Esophagus squamous epithelium (tissue), 5 donors: ENCODE results near the gene PLTP. TPM values are rescaled to one million over a fixed set of nuclear protein-coding genes. Genes with fewer than 3 reads are reported as not detected.

Experiments used
- DNase-seq: peaks from one replicate; lab custom pipeline; 2025; lab: John Stamatoyannopoulos, UW
- H3K27ac ChIP-seq, 4 donors: fragments of 200-600 bp; sonication (generic); one replicate each; pipeline ENCODE4 v1.5.1; 2016 to 2019; ENCODE audit warnings: mild to moderate bottlenecking in 1 of 4
- H3K27me3 ChIP-seq, 4 donors: fragments of 200-600 bp; sonication (generic); 1 replicate in 3 of 4; 2 replicates in 1 of 4; pipeline versions ENCODE4 v1.5.1 to v1.6.0; 2017 to 2021; ENCODE audit warnings: antibody characterized with exemption in 1 of 4
- H3K36me3 ChIP-seq, 3 donors: fragments of 200-600 bp; sonication (generic); one replicate each; pipeline ENCODE4 v1.5.1; 2016 to 2019
- H3K4me1 ChIP-seq, 3 donors: fragments of 200-600 bp; sonication (generic); one replicate each; pipeline ENCODE4 v1.5.1; 2017 to 2019
- H3K4me3 ChIP-seq, 4 donors: fragments of 200-600 bp; sonication (generic); 1 replicate in 3 of 4; 2 replicates in 1 of 4; pipeline ENCODE4 v1.5.1; 2016 to 2019; ENCODE audit warnings: mild to moderate bottlenecking in 2 of 4, moderate library complexity in 1 of 4
- H3K9me3 ChIP-seq, 3 donors: fragments of 200-600 bp; sonication (generic); one replicate each; pipeline ENCODE4 v1.5.1; 2016 to 2019
- CTCF ChIP-seq, 6 experiments: fragments of 450-650 bp in 4 of 6; fragments of 200-600 bp in 2 of 6; sonication (generic) in 2 of 6; IDR thresholded peaks; one replicate each; pipeline ENCODE4 v1.5.1; 2016 to 2019; ENCODE audit warnings: antibody characterized with exemption in 6 of 6, mild to moderate bottlenecking in 4 of 6, moderate library complexity in 4 of 6
- POLR2A ChIP-seq, 4 donors: fragments of 450-650 bp; IDR thresholded peaks; one replicate each; pipeline ENCODE4 v1.6.1; 2017; ENCODE audit warnings: antibody characterized with exemption in 4 of 4, mild to moderate bottlenecking in 4 of 4, moderate library complexity in 3 of 4
- WGBS, 2 donors: methylation state at CpG; one replicate each; pipeline ENCODE4 v1.1.5; 2018; 5-methylcytosine and 5-hydroxymethylcytosine counted together
- intact Hi-C: fragments of 100-400 bp; cut with DNase I; formaldehyde crosslinking; loops from one replicate; pipeline ENCODE4 v1.15.0; 2022
- total RNA-seq, 4 donors: library from RNA; depleted of rRNA; stranded (reverse); fragments of >200 nt; gene quantifications; one replicate each; pipeline ENCODE4 v1.1.0, GENCODE V29; 2016
- donor health status: DM: yes; HTN: yes; CAD: no.

The PLTP gene
- total RNA-seq, 4 donors from 2014 or later: 5.9 to 248 (median 92.6) TPM

DNA sequence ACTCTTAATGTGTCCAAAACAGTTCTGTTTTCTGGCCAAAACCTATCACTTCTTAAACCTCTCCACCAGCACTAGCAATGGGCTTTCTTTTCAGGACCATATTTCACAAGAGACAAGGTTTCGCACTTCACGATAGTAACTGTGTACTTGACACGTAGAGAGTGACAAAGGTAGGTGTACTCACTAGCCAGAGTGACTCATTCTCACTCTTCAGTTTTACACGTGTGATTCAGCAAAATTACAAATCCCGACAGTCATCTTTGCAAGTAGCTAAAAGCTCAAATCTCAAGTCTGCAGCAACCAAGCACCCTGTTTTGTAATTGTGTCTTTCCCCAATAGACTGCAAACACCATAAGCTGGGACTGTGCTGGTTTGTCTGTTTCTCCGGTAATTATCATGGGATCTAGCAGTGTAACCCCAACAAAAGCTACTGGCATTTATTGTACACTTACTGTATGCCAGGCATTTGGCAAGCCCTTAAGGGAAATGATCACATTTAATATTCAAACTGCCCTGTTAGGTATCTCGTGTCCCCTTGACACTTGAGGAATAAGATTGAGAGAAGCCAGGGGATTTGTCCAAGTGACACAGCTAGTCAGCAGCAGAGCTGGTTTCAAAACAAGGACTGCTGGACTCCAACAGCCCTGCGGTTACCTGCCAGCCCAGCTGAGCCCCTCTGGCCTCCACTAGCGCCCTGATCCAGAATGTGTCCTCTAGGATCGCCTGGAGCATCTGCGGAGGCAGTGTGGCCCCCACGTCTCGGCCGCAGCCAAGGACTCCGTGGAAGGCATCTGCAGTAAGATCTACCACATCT lies 32.4 kb upstream of the PLTP start:
- DNase-seq: no peak
- Histone ChIP-seq H3K27me3 (no peaks in the 10 kb centered on the region), H3K4me3 (no peak overlapping the region), H3K4me1 (peaks cover 22 to 75% (median 33%) of the 10 kb centered on the region in 3 donors), H3K36me3 (peaks cover 60 to 100% (median 64%) of the 10 kb centered on the region in 3 donors), H3K9me3 (no peaks in the 10 kb centered on the region), H3K27ac (peak overlapping the region; percentile 59 to 84 (median 74))
- TF ChIP-seq POLR2A (IDR thresholded peaks at IDR 0.05) (no peak), CTCF (IDR thresholded peaks at IDR 0.05) (no peak)
- 41 to 57% methylated on average over 7 to 11 of the region's 15 CpGs for WGBS, 2 donors
- intact Hi-C loops: loop anchor here (10.0 kb wide), 1 partner anchor 50 kb away; the partner anchor contains the start of genes CTSA and NEURL2

DNA sequence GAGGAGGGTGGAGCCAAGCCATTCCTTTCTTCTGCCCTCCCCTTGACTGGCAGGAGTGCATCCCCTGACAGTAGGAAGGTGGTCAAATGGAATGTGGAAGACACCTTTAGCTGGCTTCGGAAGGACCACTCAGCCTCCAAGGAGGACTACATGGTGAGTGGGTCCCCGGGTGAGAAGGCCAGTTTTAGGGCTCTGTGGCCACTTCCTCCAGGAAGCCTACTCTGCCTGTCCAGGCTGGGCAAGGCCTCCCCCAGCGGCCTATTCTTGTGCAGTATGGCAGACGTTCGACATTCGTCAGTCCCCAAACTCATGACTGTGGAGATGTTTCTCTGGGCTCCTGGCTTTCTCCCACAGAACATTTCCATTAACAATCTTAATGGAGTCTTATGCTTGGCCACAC lies 31.7 kb upstream of the PLTP start:
- peaks cover 60 to 100% (median 69%) of the 10 kb centered on the region in 3 donors for H3K36me3 ChIP-seq
- DNase-seq: no peak
- TF ChIP-seq CTCF (IDR thresholded peaks at IDR 0.05) (no peak), POLR2A (IDR thresholded peaks at IDR 0.05) (no peak)
- no peaks in the 10 kb centered on the region for H3K27me3 ChIP-seq
- intact Hi-C loops: loop anchor here (10.0 kb wide), 1 partner anchor 49 kb away; the partner anchor contains the start of genes CTSA and NEURL2
- H3K4me3 ChIP-seq: no peak overlapping the region
- H3K27ac ChIP-seq: peak overlapping the region; percentile 59 to 84 (median 74)
- H3K4me1 ChIP-seq: peaks cover 22 to 76% (median 31%) of the 10 kb centered on the region in 3 donors
- H3K9me3 ChIP-seq: no peaks in the 10 kb centered on the region
- WGBS, 2 donors: 84 to 97% methylated on average over 3 to 6 of the region's 6 CpGs

GRCh38 chr20:45940469-45940868 lies 28.5 kb upstream of the PLTP start:
- TF ChIP-seq POLR2A (IDR thresholded peaks at IDR 0.05): no peak
- Histone ChIP-seq H3K9me3 (no peaks in the 10 kb centered on the region), H3K27ac (no peak overlapping the region), H3K36me3 (peaks cover 48 to 88% (median 68%) of the 10 kb centered on the region in 3 donors), H3K4me1 (peaks cover 16 to 72% (median 16%) of the 10 kb centered on the region in 3 donors), H3K27me3 (no peaks in the 10 kb centered on the region), H3K4me3 (no peak overlapping the region)
- WGBS, 2 donors: 83 to 94% methylated on average over 1 to 8 of the region's 13 CpGs
- DNase-seq: no peak
- intact Hi-C loops: loop anchor here (10.0 kb wide), 1 partner anchor 46 kb away; the partner anchor contains the start of genes CTSA and NEURL2

DNA sequence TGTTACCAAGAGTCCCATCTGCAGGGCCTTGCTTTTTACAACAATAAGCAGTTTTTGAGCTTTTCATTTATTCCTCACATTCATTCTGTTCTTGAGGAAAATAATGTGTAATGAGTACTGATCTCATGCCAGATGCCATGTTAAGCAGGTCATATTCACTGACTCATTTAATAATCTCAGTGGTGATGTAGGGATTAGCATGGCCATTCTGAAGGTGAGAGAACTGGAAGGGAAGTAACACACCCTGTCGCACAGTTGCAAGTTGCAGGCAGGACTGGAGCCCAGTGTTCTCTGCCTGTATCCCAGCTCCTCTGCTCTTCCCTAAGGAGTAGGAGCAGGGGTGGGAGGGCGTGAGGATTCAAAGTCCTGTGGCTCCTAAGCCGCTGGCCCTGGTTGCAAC lies 28.1 kb upstream of the PLTP start:
- DNase-seq: no peak
- H3K27me3 ChIP-seq: no peaks in the 10 kb centered on the region
- 40 to 80% methylated on average over 1 to 2 of the region's 3 CpGs for WGBS, 2 donors
- H3K27ac ChIP-seq: no peak overlapping the region
- no peak for TF ChIP-seq CTCF (IDR thresholded peaks at IDR 0.05)
- TF ChIP-seq POLR2A (IDR thresholded peaks at IDR 0.05): no peak
- no peak overlapping the region for H3K4me3 ChIP-seq
- intact Hi-C loops: loop anchor here (10.0 kb wide), 1 partner anchor 45 kb away; the partner anchor contains the start of genes CTSA and NEURL2
- H3K9me3 ChIP-seq: no peaks in the 10 kb centered on the region
- H3K36me3 ChIP-seq: peaks cover 45 to 84% (median 65%) of the 10 kb centered on the region in 3 donors
- peaks cover 13 to 70% (median 16%) of the 10 kb centered on the region in 3 donors for H3K4me1 ChIP-seq

DNA sequence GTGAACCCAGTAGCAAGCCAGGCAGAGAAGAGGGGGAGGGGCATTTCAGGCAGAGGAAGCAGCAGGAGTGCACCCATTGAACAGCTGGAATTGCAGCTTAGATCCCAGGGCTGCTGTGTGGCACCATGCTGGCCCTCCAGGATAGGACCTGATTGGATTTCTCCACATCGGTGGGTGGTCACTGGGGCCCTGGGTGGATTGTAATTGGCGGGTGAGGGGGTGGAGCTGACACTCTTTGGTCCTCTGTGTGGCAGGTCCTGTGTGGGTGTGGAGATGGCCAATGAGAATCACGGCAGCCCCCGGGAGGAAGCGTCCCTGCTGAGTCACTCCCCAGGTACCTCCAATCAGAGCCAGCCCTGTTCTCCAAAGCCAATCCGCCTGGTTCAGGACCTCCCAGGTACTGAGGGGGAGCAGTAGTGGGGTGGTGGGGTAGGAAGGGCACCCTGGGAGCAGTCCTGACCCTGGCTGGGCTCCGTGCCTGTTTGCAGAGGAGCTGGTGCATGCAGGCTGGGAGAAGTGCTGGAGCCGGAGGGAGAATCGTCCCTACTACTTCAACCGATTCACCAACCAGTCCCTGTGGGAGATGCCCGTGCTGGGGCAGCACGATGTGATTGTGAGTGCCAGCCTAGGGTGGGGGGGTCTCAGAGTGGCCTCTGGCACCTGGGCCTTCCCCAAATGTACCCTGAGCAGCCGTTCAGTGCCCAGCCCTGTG lies 26.9 kb upstream of the PLTP start:
- TF ChIP-seq CTCF (IDR thresholded peaks at IDR 0.05) (no peak), POLR2A (IDR thresholded peaks at IDR 0.05) (no peak)
- DNase-seq: no peak
- Histone ChIP-seq H3K9me3 (no peaks in the 10 kb centered on the region), H3K4me3 (no peak overlapping the region), H3K36me3 (peaks cover 45 to 73% (median 58%) of the 10 kb centered on the region in 3 donors), H3K4me1 (peaks cover 8 to 59% (median 13%) of the 10 kb centered on the region in 3 donors), H3K27me3 (no peaks in the 10 kb centered on the region), H3K27ac (no peak overlapping the region)
- intact Hi-C loops: no loop called here
- WGBS, 2 donors: 83 to 86% methylated on average over 2 to 6 of the region's 13 CpGs
